GM18868 (cell line): Measurements from ENCODE around the gene EGFLAM.
"Not testable (repeated sequence)": the region's sequence is repeated elsewhere in the genome, so short reads cannot be mapped to it uniquely, and the experiment has no call there.

Source experiments
- ATAC-seq: cut with Tn5 transposase; IDR thresholded peaks from one replicate; pipeline ENCODE4 v1.9.1; 2021; ENCODE audit warnings: mild to moderate bottlenecking, moderate library complexity; ENCODE audit not compliant: unreplicated experiment

Gene EGFLAM

GRCh38 chr5:38323645-38324295 is 65.4 kb downstream of the EGFLAM start:
- no peak for ATAC-seq

DNA sequence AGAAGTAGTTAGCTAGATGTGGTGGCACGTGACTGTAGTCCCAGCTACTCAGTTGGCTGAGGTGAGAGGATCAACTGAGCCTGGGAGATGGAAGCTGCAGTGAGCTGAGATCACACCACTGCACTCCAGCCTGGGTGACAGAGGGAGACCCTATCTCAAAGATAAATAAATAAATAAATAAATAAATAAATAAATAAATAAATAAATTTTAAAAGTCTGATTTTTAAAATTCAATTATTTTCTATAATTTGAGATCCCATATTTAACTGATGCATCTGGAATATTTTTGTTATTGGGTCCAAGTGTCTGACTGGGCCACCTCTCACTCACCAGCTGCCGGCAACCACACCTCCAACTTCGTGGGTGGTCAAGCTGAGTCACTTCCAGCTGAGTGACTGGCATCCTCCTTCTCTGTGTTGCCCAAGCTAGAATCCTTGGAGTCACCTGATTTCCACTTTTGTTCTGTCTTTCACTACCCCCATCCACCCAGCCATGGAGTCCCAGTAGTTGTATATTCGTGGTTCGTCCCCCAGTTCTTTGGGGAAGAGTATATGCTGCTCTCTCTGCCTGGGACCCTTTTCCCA is 70.9 kb downstream of the EGFLAM start:
- no peak for ATAC-seq

DNA sequence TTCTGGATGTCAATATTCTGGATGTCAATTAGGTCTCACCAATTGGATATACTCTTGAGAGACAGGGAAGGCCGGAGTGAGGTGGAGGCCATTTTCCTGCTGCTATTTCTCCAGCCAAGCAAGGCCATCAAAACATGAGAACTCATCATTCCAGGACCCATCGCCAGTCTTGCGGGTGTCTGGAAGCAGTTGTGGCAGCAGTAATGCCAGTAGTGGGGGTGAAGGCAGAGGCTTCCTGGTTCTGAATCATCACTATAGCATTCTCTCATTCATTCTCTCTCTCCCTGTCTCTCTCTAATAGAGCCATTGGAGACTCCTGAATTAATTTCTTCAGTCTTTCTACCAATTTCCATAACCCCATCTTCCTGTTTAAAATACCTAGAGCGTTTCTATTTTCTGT is 71.8 kb downstream of the EGFLAM start:
- ATAC-seq, result no peak

GRCh38 chr5:38331831-38332230 is 73.5 kb downstream of the EGFLAM start:
- no peak for ATAC-seq

- ATAC-seq, result not testable (repeated sequence)
These were observed 74.8 kb downstream of the EGFLAM start for GRCh38 chr5:38333181-38333580.

GRCh38 chr5:38338455-38338854 is 80.1 kb downstream of the EGFLAM start:
- ATAC-seq, result no peak

DNA sequence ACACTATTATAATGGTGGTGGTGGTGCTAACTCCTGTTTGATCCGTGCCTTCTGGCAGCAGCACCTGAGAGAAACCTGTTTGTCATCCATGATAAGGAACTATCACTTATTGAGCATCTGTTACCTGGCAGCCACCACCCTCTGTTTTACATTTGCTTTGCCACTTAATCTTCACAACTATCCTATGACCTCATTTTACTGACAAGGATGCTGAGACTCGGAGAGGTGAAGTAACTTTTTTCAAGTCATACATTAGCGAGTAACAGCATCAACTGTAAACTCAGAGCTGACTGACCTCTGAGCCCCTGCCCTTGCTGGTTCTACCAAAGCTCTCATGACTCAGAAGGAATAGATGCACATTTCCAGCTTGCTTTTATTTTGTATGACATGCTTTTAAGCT is 81.1 kb downstream of the EGFLAM start:
- no peak for ATAC-seq

DNA sequence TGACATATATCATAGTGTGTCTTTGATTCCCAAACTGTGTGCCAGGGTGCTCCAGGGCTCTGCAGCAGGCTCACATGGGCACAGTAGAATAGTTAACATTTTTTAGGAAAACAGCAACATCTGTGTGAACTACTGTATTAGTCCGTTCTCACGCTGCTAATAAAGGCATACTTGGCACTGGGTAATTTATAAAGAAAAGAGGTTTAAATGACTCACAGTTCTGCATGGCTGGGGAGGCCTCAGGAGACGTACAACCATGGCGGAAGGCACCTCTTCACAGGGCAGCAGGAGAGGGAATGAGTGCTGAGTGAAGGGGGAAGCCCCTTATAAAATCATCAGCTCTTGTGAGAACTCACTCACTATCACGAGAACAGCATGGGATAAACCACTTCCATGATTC is 82.7 kb downstream of the EGFLAM start:
- no peak for ATAC-seq

DNA sequence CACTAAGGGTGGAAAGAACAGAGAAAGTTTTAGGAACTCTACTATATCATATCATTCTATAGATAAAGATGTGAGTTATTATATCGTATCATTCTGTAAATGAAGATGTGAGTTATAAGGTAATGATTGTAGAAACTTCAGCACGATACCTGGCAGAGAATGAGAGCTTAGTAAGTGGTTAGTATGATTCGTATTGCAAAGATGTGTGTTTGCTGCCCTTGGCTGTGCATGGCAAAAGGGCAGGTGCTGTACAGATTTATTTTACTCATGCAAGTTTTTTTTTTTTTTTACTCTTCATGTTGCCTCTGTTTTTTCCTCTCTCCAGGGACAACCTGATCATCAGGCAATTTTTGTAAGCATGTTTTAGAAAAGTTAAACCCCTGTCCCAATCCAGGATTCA is 83.3 kb downstream of the EGFLAM start:
- no peak for ATAC-seq

GRCh38 chr5:38342261-38342660 is 83.9 kb downstream of the EGFLAM start:
- no peak for ATAC-seq

DNA sequence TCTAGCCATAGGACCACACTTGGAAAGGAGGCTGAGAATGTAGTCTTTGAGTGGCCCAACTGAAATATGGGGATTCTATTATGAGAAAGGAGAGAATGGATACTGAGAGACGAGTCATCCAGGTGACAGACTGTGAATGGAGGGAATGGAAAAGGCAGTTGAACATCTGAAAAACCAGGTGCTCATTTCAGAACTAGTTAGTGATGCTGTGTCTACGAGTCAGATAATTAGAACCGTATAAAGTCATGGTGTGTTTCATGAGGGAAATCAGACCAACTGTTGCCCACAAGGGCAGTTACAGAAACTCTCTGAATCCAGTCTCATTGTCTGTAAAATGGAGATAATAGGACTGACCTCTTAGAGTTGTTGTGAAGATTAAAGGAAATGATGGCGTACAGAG is 86.5 kb downstream of the EGFLAM start:
- no peak for ATAC-seq

DNA sequence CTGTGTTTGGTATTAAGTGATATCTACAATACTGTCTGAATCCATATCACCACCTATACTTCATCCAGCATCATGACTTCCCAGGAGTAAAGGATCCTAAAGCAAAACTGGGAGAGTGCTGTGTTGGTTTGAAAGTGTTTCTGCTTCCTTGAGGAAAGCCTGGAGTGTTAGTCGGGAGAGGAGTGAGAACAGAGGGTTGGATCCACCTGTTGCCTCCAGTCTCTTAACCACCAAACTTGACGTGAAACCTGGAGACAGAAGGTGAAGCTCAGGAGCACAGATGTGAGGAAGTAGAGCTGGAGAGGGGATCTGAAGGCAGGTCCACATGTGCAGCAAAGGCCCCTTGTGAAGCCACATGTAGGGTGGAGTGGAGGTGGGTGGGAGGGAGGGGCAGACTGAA is 88.2 kb downstream of the EGFLAM start:
- no peak for ATAC-seq

- ATAC-seq, result no peak
These were observed 88.8 kb downstream of the EGFLAM start for GRCh38 chr5:38347040-38347763.

DNA sequence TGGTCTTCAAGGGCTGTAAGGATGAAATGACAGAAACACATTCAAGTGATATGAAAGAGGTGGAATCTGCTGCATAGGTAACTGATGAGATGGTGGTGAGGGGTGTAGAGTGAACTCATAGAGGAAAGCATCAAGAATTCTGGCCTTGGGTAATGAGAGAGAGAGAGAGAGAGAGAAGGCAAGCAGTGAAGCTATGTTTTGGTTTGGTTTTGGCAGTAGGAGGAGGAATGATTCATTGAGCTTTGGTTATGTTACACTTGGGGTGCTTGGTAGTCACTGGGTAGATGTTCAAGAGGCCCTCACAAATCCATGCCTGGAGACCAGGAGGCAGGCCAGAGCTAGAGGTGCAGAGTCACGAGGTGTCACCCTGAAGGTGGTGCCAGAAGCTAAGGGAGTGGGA is 89.5 kb downstream of the EGFLAM start:
- no peak for ATAC-seq

GRCh38 chr5:38360323-38361061 is 102.1 kb downstream of the EGFLAM start:
- no peak for ATAC-seq

- ATAC-seq, result no peak
These were observed 104.4 kb downstream of the EGFLAM start for GRCh38 chr5:38362713-38363112.

GRCh38 chr5:38364825-38365224 is 106.5 kb downstream of the EGFLAM start:
- no peak for ATAC-seq

DNA sequence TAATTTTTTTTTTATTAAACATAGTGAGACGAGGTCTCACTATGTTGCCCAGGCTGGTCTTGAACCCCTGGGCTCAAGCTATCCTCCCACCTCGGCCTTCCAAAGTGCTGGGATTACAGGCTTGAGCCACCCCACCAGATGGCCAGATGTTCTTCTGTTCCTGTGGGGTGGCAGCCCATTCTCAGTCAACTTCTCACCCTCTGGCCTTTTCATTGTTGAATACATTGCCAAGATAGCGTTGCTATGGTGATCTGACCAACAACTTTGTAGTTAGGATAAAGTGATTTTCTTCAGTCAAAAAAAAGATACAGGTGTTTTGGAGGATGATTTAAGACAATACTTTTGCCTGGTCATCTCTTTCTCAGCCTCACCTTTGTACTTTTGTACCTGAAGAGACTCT is 109.1 kb downstream of the EGFLAM start:
- ATAC-seq, result no peak

- no peak for ATAC-seq
These were observed 109.6 kb downstream of the EGFLAM start for GRCh38 chr5:38367966-38368365.

GRCh38 chr5:38369692-38370091 is 111.3 kb downstream of the EGFLAM start:
- ATAC-seq, result no peak

DNA sequence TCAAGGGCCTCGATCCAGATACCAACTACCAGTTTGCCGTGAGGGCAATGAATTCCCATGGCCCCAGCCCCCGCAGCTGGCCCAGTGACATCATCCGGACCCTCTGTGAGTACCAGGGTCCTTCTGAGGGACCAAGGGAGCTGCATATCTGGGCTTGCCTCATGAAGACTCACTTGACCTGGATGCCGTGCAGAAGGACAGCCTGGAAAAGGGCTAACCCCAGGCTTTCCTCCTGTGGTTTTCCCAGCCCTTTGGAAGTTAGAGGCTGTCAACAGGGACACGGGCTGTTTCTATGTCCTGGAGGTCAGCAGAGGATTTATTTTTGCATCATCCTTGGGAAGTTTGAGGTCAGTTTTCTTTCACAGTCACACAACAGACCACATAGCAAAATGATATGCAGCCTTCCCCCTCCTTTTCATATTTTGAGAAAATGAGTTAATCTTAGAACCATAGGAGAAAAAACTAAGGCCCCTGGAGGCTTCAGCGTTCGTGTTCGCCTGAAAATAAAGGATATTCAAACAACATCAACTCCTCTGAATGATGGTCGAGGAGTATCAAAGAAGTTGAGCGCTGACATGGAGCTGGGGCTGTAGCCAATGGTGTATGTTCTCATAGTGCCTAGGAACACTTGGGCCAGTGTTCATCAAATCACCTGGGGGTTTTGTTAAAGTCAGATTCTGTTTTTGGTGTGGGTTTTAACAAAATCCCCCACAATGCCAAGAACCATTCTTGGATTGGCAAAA is 112.2 kb downstream of the EGFLAM start:
- ATAC-seq, result no peak
